MM.1S (cell line): ENCODE data around the gene GNPTAB.

ENCODE experiments used
- CTCF ChIP-seq: fragments of 300-600 bp; sonication (generic); IDR thresholded peaks from 2 replicates; pipeline ENCODE4 v1.5.1; 2016; ENCODE audit warnings: antibody characterized with exemption, low read length, mixed read lengths
- EZH2 ChIP-seq: fragments of 300-600 bp; sonication (generic); optimal IDR thresholded peaks from 2 replicates; pipeline ENCODE3; 2017; ENCODE audit warnings: low read depth, mild to moderate bottlenecking, antibody characterized with exemption, low read length, mixed read lengths
- EZH2phosphoT487 ChIP-seq: fragments of 300-600 bp; sonication (generic); IDR thresholded peaks from 2 replicates; pipeline ENCODE4 v1.6.1; 2018; ENCODE audit warnings: antibody characterized with exemption, low read length

DNA sequence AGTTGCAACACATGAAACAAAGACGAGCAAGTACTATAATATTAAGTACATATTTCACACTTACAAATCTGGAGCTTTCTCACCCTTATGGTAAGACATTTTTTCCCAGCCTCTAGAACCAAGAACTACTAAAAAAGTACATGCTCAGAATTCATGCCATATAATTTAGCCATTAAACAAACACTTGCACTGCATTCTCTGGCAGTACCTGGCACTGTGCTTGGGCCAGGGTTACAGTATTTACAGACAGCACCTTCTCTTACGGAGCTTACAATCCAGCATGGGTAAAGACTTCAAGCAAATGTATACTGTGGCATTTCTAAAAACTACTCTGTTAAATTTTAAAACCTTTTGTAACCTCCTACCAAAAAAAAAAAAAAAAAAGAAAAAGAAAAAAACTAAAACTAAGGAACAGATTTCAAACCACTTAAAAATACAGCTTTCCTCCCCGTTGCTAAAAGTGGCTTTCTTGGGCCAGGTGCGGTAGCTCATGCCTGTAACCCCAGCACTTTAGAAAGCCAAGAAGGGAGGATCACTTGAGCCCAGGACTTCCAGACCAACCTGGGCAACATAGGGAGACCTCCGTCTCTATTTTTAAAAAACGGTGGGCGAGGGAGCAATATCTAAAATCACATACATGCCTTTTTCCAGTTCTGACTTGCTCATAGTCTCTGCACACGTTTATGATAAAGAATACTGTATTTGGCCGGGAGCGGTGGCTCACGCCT lies 956 bp downstream of the GNPTAB start:
- TF ChIP-seq CTCF (no peak), EZH2 (no peak), EZH2phosphoT487 (no peak)
